HG03558 (cell line): Measurements from ENCODE around the gene MRPL49.

ENCODE experiments used
- ATAC-seq: cut with Tn5 transposase; IDR thresholded peaks from one replicate; pipeline ENCODE4 v1.9.1; 2021; ENCODE audit warnings: moderate number of reproducible peaks; ENCODE audit not compliant: unreplicated experiment; ENCODE audit errors: extremely low read depth

Gene MRPL49

GRCh38 chr11:65102142-65103095 is 19.7 kb upstream of the MRPL49 start:
- no peak for ATAC-seq

- ATAC-seq: no peak
These were observed 18.6 kb upstream of the MRPL49 start for GRCh38 chr11:65103476-65103875.

- ATAC-seq: no peak
These were observed 17.5 kb upstream of the MRPL49 start for GRCh38 chr11:65104628-65105027.

- ATAC-seq: no peak
These were observed 15.0 kb upstream of the MRPL49 start for GRCh38 chr11:65107078-65107477.

- ATAC-seq: no peak
These were observed 14.2 kb upstream of the MRPL49 start for GRCh38 chr11:65107751-65108468.

GRCh38 chr11:65108469-65109123 is 13.5 kb upstream of the MRPL49 start:
- ATAC-seq: no peak

GRCh38 chr11:65109231-65110198 is 12.6 kb upstream of the MRPL49 start:
- ATAC-seq: no peak

- no peak for ATAC-seq
These were observed 11.7 kb upstream of the MRPL49 start for GRCh38 chr11:65110354-65110861.

- no peak for ATAC-seq
These were observed 10.9 kb upstream of the MRPL49 start for GRCh38 chr11:65111159-65111743.

- ATAC-seq: peak; percentile 48
These were observed 10.2 kb upstream of the MRPL49 start, which contains the start of gene TM7SF2 for GRCh38 chr11:65111744-65112545. TSS of gene TM7SF2 (plus strand) at chr11:65111872. CDS start at chr11:65112016, 144 bp downstream.

GRCh38 chr11:65112546-65113360 is 9.4 kb upstream of the MRPL49 start:
- no peak for ATAC-seq

- no peak for ATAC-seq
These were observed 8.8 kb upstream of the MRPL49 start for GRCh38 chr11:65113361-65113756.

GRCh38 chr11:65113839-65114238 is 8.3 kb upstream of the MRPL49 start:
- no peak for ATAC-seq

- ATAC-seq: no peak
These were observed 7.5 kb upstream of the MRPL49 start for GRCh38 chr11:65114538-65115171.

GRCh38 chr11:65115361-65116082 is 6.6 kb upstream of the MRPL49 start:
- no peak for ATAC-seq
